ENCODE results near the gene DNLZ. TPM values are rescaled to one million over a fixed set of nuclear protein-coding genes. Genes with fewer than 3 reads are reported as not detected.

Gene DNLZ
- total RNA-seq, 4 donors from 2014 or later: 1.8 to 31.1 (median 19.7) TPM

- DNase-seq: no peak
- WGBS, 2 donors: 83% methylated on average over 7 to 42 of the region's 45 CpGs
- H3K36me3 ChIP-seq: no peaks in the 10 kb centered on the region
- intact Hi-C loops (cut with DNase I): no loop called here
- no peak overlapping the region for H3K27ac ChIP-seq
- no peak overlapping the region for H3K4me3 ChIP-seq
- no peaks in the 10 kb centered on the region for H3K9me3 ChIP-seq
- H3K27me3 ChIP-seq: peaks cover 0 to 18% (median 0%) of the 10 kb centered on the region in 4 donors
- TF ChIP-seq, protein P1, sequence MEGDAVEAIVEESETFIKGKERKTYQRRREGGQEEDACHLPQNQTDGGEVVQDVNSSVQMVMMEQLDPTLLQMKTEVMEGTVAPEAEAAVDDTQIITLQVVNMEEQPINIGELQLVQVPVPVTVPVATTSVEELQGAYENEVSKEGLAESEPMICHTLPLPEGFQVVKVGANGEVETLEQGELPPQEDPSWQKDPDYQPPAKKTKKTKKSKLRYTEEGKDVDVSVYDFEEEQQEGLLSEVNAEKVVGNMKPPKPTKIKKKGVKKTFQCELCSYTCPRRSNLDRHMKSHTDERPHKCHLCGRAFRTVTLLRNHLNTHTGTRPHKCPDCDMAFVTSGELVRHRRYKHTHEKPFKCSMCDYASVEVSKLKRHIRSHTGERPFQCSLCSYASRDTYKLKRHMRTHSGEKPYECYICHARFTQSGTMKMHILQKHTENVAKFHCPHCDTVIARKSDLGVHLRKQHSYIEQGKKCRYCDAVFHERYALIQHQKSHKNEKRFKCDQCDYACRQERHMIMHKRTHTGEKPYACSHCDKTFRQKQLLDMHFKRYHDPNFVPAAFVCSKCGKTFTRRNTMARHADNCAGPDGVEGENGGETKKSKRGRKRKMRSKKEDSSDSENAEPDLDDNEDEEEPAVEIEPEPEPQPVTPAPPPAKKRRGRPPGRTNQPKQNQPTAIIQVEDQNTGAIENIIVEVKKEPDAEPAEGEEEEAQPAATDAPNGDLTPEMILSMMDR (IDR thresholded peaks at IDR 0.05): no peak
- H3K4me1 ChIP-seq: peaks cover 13 to 36% (median 15%) of the 10 kb centered on the region in 3 donors
Observed at GRCh38 chr9:136367296-136368145, 4.0 kb upstream of the DNLZ start.

- H3K36me3 ChIP-seq: no peaks in the 10 kb centered on the region
- peaks cover 0 to 18% (median 0%) of the 10 kb centered on the region in 4 donors for H3K27me3 ChIP-seq
- H3K9me3 ChIP-seq: no peaks in the 10 kb centered on the region
- H3K4me1 ChIP-seq: peaks cover 13 to 36% (median 16%) of the 10 kb centered on the region in 3 donors
- H3K4me3 ChIP-seq: no peak overlapping the region
- DNase-seq: no peak
- intact Hi-C loops (cut with DNase I): no loop called here
- no peak overlapping the region for H3K27ac ChIP-seq
- 100% methylated on average over 1 of the region's 9 CpGs; no CpG with 5 or more reads in 1 of the 2 donors for WGBS, 2 donors
- TF ChIP-seq POLR2A (IDR thresholded peaks at IDR 0.05): no peak
- TF ChIP-seq, protein P1 (IDR thresholded peaks at IDR 0.05): no peak
Observed at GRCh38 chr9:136366826-136367225, 3.3 kb upstream of the DNLZ start.

DNA sequence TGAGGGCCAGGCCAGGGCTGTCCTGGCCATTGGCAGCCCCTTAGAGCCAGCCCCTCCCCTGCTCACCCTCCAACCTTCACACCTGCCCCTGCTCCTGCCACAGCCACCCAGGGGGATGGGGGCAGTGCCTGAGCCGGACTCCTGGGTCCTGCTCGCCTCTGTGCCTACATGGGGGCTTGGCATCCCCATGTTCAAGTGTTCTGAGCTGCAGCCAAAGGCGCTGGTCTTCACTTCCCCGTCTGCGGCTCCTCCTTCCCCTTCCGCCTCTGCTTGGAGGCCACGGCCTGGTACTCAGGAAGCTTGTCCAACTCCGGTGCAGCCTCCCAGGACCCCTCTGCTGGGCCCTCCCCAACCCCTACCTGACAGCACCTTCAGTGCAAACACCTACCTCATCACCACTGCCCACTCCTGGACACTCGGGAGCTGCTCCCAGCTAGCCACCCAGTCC, 2.3 kb upstream of the DNLZ start:
- Histone ChIP-seq H3K9me3 (no peaks in the 10 kb centered on the region), H3K4me3 (no peak overlapping the region), H3K4me1 (peaks cover 16 to 44% (median 19%) of the 10 kb centered on the region in 3 donors), H3K27ac (no peak overlapping the region), H3K27me3 (peaks cover 0 to 18% (median 0%) of the 10 kb centered on the region in 4 donors), H3K36me3 (no peaks in the 10 kb centered on the region)
- intact Hi-C loops (cut with DNase I): no loop called here
- 49 to 65% methylated on average over 2 to 8 of the region's 9 CpGs for WGBS, 2 donors
- no peak for DNase-seq
- no peak for TF ChIP-seq POLR2A (IDR thresholded peaks at IDR 0.05)
- TF ChIP-seq, protein P1 (IDR thresholded peaks at IDR 0.05): no peak

GRCh38 chr9:136364942-136365774, 1.6 kb upstream of the DNLZ start:
- peaks cover 16 to 48% (median 19%) of the 10 kb centered on the region in 3 donors for H3K4me1 ChIP-seq
- intact Hi-C loops (cut with DNase I): no loop called here
- peaks cover 0 to 18% (median 0%) of the 10 kb centered on the region in 4 donors for H3K27me3 ChIP-seq
- no peak overlapping the region for H3K27ac ChIP-seq
- no peaks in the 10 kb centered on the region for H3K36me3 ChIP-seq
- no peaks in the 10 kb centered on the region for H3K9me3 ChIP-seq
- no peak for DNase-seq
- 70% methylated on average over 9 of the region's 31 CpGs; no CpG with 5 or more reads in 1 of the 2 donors for WGBS, 2 donors
- TF ChIP-seq POLR2A (IDR thresholded peaks at IDR 0.05): no peak
- TF ChIP-seq, protein P1 (IDR thresholded peaks at IDR 0.05): no peak
- no peak overlapping the region for H3K4me3 ChIP-seq
